Tongue (tissue), 2 donors: Measurements from ENCODE around the gene MTF1. TPM values are rescaled to one million over a fixed set of nuclear protein-coding genes. Genes with fewer than 3 reads are reported as not detected.

ENCODE experiments used
- DNase-seq: peaks from one replicate; pipeline ENCODE4 v3.0.0-alpha.2; 2015
- total RNA-seq: library from RNA; depleted of rRNA; stranded (reverse); fragments of >200 nt; gene quantifications from one replicate; pipeline ENCODE4 v1.2.3, GENCODE V29; 2014

The MTF1 gene
- total RNA-seq, 1 donor from 2014 or later: 5.7 TPM

GRCh38 chr1:37867784-37868183 lies 8.4 kb upstream of the MTF1 start:
- DNase-seq: no peak

GRCh38 chr1:37866491-37866890 lies 7.1 kb upstream of the MTF1 start:
- no peak for DNase-seq

DNA sequence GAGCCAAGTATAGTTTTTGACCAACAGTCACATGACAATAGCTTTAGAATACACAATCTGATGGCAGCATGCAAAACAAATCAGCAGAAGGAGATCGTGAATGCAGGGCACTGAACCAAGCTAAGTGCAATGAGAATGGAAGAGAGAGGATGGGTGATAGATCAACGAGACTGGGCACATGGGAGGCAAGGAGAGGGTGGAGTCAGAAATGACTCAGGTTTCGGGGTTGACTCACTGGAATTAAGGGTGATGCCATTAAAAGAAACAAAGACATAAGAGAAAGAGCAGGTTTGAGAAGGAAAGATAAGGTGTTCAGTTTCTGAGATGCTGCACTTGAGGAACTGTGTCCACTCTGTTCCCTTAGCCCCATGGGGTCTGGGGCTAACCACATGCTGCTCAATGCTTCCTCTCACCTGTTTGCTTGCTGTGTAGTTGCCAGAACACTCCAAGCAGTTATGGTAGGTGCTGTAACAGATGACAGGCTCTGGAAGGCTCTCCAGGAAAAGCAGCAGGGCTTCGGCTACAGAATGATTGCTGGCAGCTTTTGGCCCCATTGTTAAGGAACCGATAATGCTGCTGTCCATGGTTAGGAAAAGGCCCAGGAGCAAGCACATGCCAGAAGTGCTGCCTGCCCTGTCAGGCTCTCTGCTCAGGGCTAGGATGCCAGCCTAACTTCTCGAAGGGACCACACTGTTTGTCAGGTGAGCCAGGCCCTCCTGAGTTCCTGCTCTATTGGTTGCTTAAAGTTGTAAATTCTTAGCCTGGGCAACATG lies 6.1 kb upstream of the MTF1 start:
- no peak for DNase-seq

- DNase-seq: peak; percentile 13
These were observed 2.9 kb upstream of the MTF1 start for GRCh38 chr1:37862330-37862729.

DNA sequence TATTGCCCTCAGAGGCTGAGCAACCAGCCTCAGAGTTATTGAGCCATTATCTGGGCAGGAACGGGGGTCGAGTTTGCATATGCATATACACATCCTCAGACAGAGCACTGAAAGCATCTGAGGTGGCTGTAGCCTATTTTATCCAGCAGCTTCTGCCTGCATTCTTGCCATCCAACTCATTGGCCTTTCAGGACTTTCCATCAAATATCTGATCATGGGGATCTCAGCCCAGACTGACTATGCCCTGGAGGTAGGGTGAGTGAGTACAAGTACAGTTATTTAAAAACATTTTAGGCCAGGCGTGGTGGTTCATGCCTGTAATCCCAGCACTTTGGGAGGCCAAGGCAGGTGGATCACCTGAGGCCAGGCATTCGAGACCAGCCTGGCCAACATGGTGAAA lies 1.8 kb upstream of the MTF1 start:
- DNase-seq: no peak

DNA sequence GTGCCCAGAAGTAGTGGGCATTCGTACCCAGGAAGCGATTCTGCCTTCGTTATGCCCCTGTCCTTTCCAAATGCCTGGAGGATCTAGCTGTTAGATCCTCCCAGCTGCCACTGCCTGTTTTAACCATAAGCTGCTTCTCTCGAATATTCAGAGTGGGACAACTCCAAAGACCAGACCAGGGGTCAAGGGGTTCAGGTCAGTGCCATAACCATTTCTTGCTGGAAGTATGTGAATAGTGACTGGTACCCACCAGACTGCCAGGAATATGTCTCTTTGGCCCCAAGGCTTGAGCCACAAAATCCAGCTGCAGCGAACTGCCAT lies 914 bp upstream of the MTF1 start:
- DNase-seq: no peak

DNA sequence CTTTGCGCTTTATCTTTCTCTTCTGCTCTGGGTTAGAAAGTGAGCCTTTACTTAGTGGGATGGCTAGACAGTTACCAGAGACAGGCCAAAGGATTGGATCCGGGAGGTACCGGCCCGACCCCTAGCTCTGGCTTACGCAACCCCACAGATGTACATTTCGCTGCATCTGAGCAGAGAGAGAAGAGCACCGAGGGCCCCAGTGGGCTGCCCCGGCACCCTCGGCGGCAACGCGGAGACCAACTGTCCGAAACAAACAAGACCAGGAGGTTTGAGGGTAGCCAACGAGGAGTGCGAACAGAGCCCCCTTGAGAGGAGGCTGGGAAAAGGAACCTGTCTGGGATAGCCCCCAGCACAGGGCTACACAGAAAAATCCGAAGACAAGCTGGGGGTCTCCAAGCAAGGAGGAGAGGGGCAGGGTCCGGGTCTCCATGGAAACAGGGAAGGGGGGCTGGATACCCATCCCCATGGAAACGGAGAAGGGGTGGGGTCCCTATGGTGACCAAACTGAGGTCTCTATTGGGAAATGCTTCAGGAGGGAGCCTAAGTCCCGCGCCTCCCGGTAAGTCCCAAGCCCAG lies 373 bp downstream of the MTF1 start:
- no peak for DNase-seq

DNA sequence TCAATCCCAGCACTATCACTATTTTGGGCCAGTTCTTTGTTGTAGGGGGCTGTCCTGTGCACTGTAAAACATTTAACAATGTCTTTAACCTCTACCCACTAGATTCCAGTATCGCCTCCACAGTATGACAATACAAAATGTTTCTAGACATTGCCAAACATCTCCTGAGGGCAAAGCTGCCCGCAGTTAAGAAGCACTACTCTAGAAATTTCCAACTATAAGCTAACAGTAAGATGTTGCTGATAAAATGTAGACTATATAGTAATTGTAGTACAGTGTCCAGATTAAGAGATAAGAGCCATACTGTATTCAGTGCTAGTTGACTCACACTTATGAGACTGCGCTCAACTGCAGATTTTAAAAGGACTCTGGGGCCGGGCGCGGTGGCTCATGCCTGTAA lies 5.0 kb downstream of the MTF1 start:
- DNase-seq: no peak

DNA sequence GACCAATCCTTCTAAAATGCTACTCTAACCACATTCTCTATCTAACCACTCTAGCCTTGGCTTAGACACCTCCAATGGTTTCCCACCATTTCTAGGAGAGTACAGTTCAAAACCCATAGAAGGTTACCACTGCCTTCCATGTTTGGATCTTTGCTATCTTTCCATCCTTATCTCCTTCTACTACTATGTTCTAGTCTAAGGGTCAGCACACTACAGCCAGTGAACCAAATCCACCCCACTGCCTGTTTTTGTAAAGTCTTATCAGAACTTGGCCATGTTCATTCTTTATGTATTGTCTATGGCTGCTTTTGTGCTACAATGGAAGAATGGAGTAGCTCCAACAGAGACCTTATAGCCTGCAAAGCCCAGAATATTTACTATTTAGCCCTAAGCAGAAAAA lies 6.2 kb downstream of the MTF1 start:
- DNase-seq: no peak

GRCh38 chr1:37851782-37852210 lies 7.6 kb downstream of the MTF1 start:
- DNase-seq: no peak

DNA sequence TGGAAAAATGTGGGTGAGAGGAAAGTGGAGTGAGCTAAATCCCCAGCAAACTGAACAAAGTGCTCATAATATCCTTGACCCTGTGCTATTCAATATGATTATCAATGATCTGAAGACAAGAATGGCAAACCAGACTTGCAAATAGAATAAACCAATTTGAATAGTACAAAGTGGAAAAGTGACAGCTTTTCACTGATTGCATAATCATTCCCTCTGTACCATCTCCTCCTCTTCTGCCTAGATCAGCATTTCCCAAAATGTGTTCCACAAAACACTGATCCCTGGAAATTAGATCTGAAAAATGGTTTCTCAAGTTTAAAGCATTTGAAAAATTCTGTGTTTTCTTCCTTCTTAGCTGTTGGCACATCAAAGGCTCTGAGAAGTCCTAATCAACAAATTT lies 8.1 kb downstream of the MTF1 start:
- no peak for DNase-seq

- DNase-seq: no peak
These were observed 8.9 kb downstream of the MTF1 start for GRCh38 chr1:37850352-37850955.

DNA sequence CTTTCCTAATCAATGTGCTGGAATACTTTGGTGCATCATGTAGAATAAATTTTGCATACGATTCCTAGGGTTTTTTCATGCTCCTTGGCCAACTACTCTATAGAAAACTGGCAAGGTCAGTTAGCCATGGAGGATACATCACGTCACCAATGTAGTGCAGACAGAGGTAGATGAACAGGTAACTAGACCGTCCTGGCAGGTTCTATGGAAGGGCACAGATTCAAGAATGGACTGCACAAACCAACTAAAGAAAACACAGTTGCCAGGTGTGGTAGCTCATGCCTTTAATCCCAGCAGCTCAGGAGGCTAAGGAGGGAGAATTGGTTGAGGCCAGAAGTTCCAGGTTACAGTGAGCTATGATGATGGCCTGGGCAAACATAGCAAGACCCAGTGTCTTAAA lies 9.9 kb downstream of the MTF1 start:
- no peak for DNase-seq

GRCh38 chr1:37846647-37847339 lies 12.6 kb downstream of the MTF1 start:
- no peak for DNase-seq

DNA sequence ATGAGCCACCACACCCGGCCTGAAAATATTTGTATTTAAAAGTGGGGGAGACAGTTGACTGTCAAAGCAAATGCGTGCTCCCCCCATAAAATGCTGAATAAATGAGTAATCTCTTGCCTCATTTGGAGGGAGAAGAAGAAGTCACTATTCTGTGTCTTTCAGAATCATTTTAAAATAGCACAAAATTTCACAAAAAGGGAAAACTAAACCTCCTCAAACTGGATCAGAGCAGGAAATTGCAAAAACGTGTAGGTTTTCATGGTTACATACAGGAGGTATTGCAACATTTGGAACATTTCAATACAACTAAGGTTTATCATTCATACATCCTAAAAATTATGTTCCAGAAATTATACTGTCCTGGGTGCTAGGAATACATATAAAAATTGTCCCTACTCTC lies 13.6 kb downstream of the MTF1 start:
- no peak for DNase-seq

GRCh38 chr1:37845049-37845646 lies 14.2 kb downstream of the MTF1 start:
- no peak for DNase-seq

DNA sequence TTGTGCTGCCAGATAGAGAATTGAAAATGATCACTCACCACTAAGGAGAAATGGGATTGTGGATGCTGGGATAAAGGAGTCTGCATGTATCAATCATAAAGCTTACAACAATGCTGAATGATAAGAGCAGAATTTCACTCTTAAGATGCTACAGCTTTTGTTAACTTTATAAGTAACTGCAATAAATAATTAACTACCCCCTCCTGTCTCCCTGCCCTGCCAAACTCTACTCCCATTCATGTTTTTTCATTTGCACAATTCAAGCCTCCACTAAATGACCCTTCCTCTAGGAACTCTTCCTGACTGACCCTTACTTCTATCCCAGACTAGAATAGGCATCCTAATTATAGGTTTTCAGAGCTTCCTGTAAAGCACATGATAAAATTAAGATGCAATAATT lies 14.9 kb downstream of the MTF1 start:
- DNase-seq: no peak

DNA sequence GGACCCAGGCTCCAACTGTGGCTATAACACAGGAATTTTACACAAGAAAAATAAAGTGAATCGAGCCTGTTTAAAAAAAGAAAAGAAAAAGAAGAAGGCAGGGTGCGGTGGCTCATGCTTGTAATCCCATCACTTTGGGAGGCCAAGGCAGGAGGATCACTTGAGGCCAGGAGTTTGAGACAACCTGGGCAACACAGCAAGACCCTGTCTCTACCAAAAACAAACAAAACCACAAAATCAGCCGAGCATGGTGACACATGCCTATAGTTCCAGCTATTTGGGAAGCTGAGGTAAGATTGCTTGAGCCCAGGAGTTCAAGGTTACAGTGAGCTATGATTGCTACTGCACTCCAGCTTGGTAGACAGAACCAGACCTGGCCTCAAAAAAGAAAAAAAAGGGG lies 17.7 kb downstream of the MTF1 start:
- DNase-seq: no peak

DNA sequence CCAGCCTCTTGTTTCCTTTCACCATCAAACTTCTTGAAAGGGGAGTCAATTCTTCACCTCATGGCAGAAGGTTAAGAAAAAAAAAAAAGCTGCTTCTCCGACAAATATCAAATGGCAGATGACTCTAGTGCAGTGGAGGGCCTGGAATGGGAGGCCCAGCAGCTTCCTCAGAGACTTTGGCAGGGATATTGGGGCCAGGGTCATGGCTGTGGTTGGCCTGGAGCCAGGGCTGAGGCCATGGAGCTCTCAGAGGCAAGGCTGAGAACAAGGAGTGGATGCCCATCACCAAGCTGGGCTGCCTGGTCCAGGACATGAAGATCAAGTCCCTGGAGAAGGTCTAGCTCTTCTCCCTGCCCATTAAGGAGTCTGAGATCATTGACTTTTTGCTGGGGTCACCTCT lies 18.7 kb downstream of the MTF1 start:
- no peak for DNase-seq

- no peak for DNase-seq
These were observed 19.7 kb downstream of the MTF1 start for GRCh38 chr1:37839676-37840075.

- no peak for DNase-seq
These were observed 22.6 kb downstream of the MTF1 start for GRCh38 chr1:37836788-37837187.

DNA sequence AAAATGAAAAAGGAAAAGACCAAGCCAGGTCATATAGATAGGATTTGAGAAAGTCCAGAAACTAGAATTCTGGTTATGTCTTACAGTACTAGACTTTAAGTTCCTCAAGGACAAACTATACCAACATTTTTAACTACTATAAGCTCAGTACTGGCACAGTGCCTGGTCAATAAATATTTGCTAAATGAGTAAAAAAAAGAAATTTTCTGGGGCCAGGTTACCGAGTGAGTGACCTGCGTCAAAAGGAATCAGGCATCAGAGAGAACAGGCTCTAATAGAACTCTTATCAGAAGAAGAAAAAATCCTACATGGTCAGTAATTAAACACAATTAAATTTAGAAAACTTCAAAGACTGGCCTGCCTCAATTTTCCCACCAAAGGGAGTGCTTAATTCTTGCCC lies 27.6 kb downstream of the MTF1 start:
- DNase-seq: no peak

- no peak for DNase-seq
These were observed 28.3 kb downstream of the MTF1 start for GRCh38 chr1:37831109-37831508.
